ENCODE data around the gene SPATA6.
"Not testable (repeated sequence)": the region's sequence is repeated elsewhere in the genome, so short reads cannot be mapped to it uniquely, and the experiment has no call there.

SPATA6 gene

GRCh38 chr1:48338257-48338656 is 133.7 kb downstream of the SPATA6 start:
- DNase-seq, result no peak

GRCh38 chr1:48333316-48333715 is 138.7 kb downstream of the SPATA6 start:
- DNase-seq, result no peak

- DNase-seq, result no peak
These were observed 139.9 kb downstream of the SPATA6 start for GRCh38 chr1:48332115-48332514.

GRCh38 chr1:48329905-48330304 is 142.1 kb downstream of the SPATA6 start:
- DNase-seq, result no peak

- DNase-seq, result no peak
These were observed 142.5 kb downstream of the SPATA6 start for GRCh38 chr1:48329486-48329885.

- DNase-seq, result not testable (repeated sequence)
These were observed 160.2 kb downstream of the SPATA6 start for GRCh38 chr1:48311829-48312228.

- DNase-seq, result peak; percentile 64
These were observed 162.4 kb downstream of the SPATA6 start for GRCh38 chr1:48309564-48310082.

- no peak for DNase-seq
These were observed 169.4 kb downstream of the SPATA6 start for GRCh38 chr1:48302652-48303051.

- no peak for DNase-seq
These were observed 177.3 kb downstream of the SPATA6 start for GRCh38 chr1:48294656-48295055.

- not testable (repeated sequence) for DNase-seq
These were observed 177.9 kb downstream of the SPATA6 start for GRCh38 chr1:48294094-48294493.

GRCh38 chr1:48292706-48293105 is 179.3 kb downstream of the SPATA6 start:
- DNase-seq, result no peak

- no peak for DNase-seq
These were observed 180.6 kb downstream of the SPATA6 start for GRCh38 chr1:48291421-48291820.

GRCh38 chr1:48285525-48285924 is 186.5 kb downstream of the SPATA6 start:
- DNase-seq, result peak; percentile 26

- peak; percentile 51 for DNase-seq
These were observed 187.1 kb downstream of the SPATA6 start for GRCh38 chr1:48284696-48285420.

- DNase-seq, result not testable (repeated sequence)
These were observed 189.7 kb downstream of the SPATA6 start for GRCh38 chr1:48282329-48282728.

- DNase-seq, result not testable (repeated sequence)
These were observed 194.6 kb downstream of the SPATA6 start for GRCh38 chr1:48277437-48277836.

GRCh38 chr1:48266576-48266975 is 205.4 kb downstream of the SPATA6 start:
- DNase-seq, result no peak

- no peak for DNase-seq
These were observed 209.0 kb downstream of the SPATA6 start for GRCh38 chr1:48263041-48263440.

GRCh38 chr1:48261881-48262400 is 210.1 kb downstream of the SPATA6 start:
- no peak for DNase-seq

GRCh38 chr1:48258106-48258505 is 213.9 kb downstream of the SPATA6 start:
- DNase-seq, result no peak

- no peak for DNase-seq
These were observed 217.8 kb downstream of the SPATA6 start for GRCh38 chr1:48254254-48254653.

- no peak for DNase-seq
These were observed 220.2 kb downstream of the SPATA6 start for GRCh38 chr1:48251821-48252220.

- DNase-seq, result no peak
These were observed 220.7 kb downstream of the SPATA6 start for GRCh38 chr1:48251323-48251722.

GRCh38 chr1:48250572-48250971 is 221.4 kb downstream of the SPATA6 start:
- peak; percentile 49 for DNase-seq

GRCh38 chr1:48249868-48250267 is 222.1 kb downstream of the SPATA6 start:
- peak; percentile 94 for DNase-seq
